ENCODE results near the gene NLRP1.

- TF ChIP-seq, protein P1, sequence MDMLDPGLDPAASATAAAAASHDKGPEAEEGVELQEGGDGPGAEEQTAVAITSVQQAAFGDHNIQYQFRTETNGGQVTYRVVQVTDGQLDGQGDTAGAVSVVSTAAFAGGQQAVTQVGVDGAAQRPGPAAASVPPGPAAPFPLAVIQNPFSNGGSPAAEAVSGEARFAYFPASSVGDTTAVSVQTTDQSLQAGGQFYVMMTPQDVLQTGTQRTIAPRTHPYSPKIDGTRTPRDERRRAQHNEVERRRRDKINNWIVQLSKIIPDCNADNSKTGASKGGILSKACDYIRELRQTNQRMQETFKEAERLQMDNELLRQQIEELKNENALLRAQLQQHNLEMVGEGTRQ (IDR thresholded peaks at IDR 0.05; ENCODE audit: borderline replicate concordance, low read depth, low read length), result no peak
- TF ChIP-seq, protein P2, sequence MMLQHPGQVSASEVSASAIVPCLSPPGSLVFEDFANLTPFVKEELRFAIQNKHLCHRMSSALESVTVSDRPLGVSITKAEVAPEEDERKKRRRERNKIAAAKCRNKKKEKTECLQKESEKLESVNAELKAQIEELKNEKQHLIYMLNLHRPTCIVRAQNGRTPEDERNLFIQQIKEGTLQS (IDR thresholded peaks at IDR 0.05; ENCODE audit: borderline replicate concordance, extremely low read depth, low read depth, low read length), result no peak
- TF ChIP-seq NR2C2 (IDR thresholded peaks at IDR 0.05; ENCODE audit: borderline replicate concordance, control insufficient read depth, insufficient read length, low read depth) (no peak), BRCA1 (IDR thresholded peaks at IDR 0.05; ENCODE audit: low read depth, low read length) (no peak), ZNF687 (IDR thresholded peaks at IDR 0.05) (no peak)
- TF ChIP-seq, protein P3, sequence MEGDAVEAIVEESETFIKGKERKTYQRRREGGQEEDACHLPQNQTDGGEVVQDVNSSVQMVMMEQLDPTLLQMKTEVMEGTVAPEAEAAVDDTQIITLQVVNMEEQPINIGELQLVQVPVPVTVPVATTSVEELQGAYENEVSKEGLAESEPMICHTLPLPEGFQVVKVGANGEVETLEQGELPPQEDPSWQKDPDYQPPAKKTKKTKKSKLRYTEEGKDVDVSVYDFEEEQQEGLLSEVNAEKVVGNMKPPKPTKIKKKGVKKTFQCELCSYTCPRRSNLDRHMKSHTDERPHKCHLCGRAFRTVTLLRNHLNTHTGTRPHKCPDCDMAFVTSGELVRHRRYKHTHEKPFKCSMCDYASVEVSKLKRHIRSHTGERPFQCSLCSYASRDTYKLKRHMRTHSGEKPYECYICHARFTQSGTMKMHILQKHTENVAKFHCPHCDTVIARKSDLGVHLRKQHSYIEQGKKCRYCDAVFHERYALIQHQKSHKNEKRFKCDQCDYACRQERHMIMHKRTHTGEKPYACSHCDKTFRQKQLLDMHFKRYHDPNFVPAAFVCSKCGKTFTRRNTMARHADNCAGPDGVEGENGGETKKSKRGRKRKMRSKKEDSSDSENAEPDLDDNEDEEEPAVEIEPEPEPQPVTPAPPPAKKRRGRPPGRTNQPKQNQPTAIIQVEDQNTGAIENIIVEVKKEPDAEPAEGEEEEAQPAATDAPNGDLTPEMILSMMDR (IDR thresholded peaks at IDR 0.05 in 2 of 3, conservative IDR thresholded peaks at IDR 0.05 in 1 of 3; ENCODE audit: control insufficient read depth in 2 of 3, extremely low read depth in 1 of 3, insufficient read depth in 1 of 3, low read depth in 3 of 3, low read length in 3 of 3), result no peak
Observed at GRCh38 chr17:5555254-5555653, 29.1 kb downstream of the NLRP1 start.
